GM19025 (cell line): ENCODE data around the gene NLRP1.
A peak's percentile ranks its signal among the peaks of the same experiment; 100 is the strongest.

Experiments
- ATAC-seq: cut with Tn5 transposase; IDR thresholded peaks from one replicate; pipeline ENCODE4 v1.9.1; 2021; ENCODE audit warnings: mild to moderate bottlenecking, low read depth, moderate library complexity; ENCODE audit not compliant: unreplicated experiment

NLRP1 gene

GRCh38 chr17:5485270-5486205 is 98.8 kb downstream of the NLRP1 start, which contains the start of gene DERL2:
TSS of gene DERL2 (minus strand) at chr17:5486178. CDS start at chr17:5486161, 17 bp downstream.
- peak; percentile 5 for ATAC-seq

GRCh38 chr17:5481451-5481850 is 102.9 kb downstream of the NLRP1 start:
- ATAC-seq = no peak

GRCh38 chr17:5480962-5481361 is 103.3 kb downstream of the NLRP1 start:
- ATAC-seq = no peak

- no peak for ATAC-seq
These were observed 105.3 kb downstream of the NLRP1 start for GRCh38 chr17:5478992-5479391.

- no peak for ATAC-seq
These were observed 110.4 kb downstream of the NLRP1 start for GRCh38 chr17:5473906-5474305.

- ATAC-seq = no peak
These were observed 111.8 kb downstream of the NLRP1 start for GRCh38 chr17:5472511-5472910.

GRCh38 chr17:5468075-5468473 is 116.2 kb downstream of the NLRP1 start:
- ATAC-seq = no peak

- ATAC-seq = no peak
These were observed 116.9 kb downstream of the NLRP1 start for GRCh38 chr17:5467416-5467815.

- no peak for ATAC-seq
These were observed 118.0 kb downstream of the NLRP1 start for GRCh38 chr17:5466295-5466694.

GRCh38 chr17:5464717-5465507 is 119.4 kb downstream of the NLRP1 start:
- ATAC-seq = no peak
